Bronchial epithelial cell (primary cell): ENCODE measurements around the gene PAPPA2. TPM values are rescaled to one million over a fixed set of nuclear protein-coding genes. Genes with fewer than 3 reads are reported as not detected.

Source experiments
- DNase-seq: peaks from one replicate; pipeline ENCODE4 v3.0.0-alpha.2; 2010; ENCODE audit warnings: low read depth
- FAIRE-seq: peaks from 2 replicates; lab custom pipeline; 2011; peaks lifted over from hg19 to GRCh38; lab: Jason Lieb, UNC
- H3K27me3 ChIP-seq: 2 replicates; pipeline ENCODE4 v1.5.1; 2011; ENCODE audit warnings: low read length; ENCODE audit not compliant: control insufficient read depth, insufficient read depth
- H3K36me3 ChIP-seq: 2 replicates; pipeline ENCODE4 v1.5.1; 2011; ENCODE audit warnings: low read length; ENCODE audit not compliant: control insufficient read depth, insufficient read depth
- H3K4me3 ChIP-seq: 2 replicates; pipeline ENCODE4 v1.5.1; 2011; ENCODE audit warnings: mild to moderate bottlenecking, low read depth, low read length, control low read depth
- total RNA-seq: library from RNA; depleted of rRNA; stranded (reverse); fragments of >200 nt; gene quantifications from 2 replicates; pipeline ENCODE4 v1.2.1, GENCODE V29; 2014
- TF ChIP-seq, protein P1 (sequence below): IDR thresholded peaks from 2 replicates; pipeline ENCODE4 v1.5.1; 2011; ENCODE audit warnings: mild to moderate bottlenecking, moderate library complexity, low read length, control low read depth, inconsistent platforms; ENCODE audit not compliant: insufficient read depth, severe bottlenecking

Gene PAPPA2
- total RNA-seq, 1 donor from 2014 or later = 8.7 TPM

DNA sequence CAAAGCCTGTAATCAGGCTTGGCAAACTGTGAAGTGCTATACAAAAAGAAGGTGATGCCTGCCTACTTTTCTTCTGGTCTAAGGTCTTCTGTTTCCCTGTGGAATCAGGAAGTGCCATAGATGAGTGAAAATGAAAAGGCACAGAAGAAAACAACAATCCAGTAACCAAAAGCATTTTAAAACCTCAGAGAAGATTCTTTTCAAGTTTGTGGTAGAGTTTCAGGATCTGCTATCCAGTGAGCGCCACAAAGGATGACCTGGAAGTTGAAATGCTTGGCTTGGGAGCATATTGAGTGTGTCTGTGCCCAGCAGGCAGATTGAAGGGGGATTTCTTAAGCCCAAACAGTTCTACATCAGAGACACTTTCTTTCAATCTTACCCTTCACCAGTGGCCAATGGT is 272.2 kb downstream of the PAPPA2 start:
- DNase-seq = no peak
- TF ChIP-seq, protein P1, sequence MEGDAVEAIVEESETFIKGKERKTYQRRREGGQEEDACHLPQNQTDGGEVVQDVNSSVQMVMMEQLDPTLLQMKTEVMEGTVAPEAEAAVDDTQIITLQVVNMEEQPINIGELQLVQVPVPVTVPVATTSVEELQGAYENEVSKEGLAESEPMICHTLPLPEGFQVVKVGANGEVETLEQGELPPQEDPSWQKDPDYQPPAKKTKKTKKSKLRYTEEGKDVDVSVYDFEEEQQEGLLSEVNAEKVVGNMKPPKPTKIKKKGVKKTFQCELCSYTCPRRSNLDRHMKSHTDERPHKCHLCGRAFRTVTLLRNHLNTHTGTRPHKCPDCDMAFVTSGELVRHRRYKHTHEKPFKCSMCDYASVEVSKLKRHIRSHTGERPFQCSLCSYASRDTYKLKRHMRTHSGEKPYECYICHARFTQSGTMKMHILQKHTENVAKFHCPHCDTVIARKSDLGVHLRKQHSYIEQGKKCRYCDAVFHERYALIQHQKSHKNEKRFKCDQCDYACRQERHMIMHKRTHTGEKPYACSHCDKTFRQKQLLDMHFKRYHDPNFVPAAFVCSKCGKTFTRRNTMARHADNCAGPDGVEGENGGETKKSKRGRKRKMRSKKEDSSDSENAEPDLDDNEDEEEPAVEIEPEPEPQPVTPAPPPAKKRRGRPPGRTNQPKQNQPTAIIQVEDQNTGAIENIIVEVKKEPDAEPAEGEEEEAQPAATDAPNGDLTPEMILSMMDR = no peak
- FAIRE-seq = no peak
- Histone ChIP-seq H3K27me3 (no peaks in the 10 kb centered on the region), H3K36me3 (no peaks in the 10 kb centered on the region), H3K4me3 (no peak overlapping the region)

DNA sequence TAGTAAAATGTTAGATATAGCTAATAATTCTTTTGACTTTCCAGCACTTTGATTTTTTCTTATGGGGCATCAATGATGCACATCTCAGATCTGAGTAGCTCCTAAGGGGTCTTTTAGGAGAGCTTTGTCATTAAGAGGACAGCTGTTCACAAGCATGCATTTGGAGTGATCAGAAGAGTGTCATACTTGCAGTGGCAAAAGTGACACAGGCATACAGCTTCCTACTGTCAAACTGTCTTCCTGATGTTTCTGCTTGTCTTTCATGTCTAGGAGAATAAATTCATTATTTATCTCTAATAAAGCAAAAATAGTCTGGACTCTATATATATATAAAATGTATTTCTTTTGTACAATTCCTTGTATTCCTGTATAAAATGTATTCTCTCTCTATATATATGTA is 273.0 kb downstream of the PAPPA2 start:
- Histone ChIP-seq H3K27me3 (no peaks in the 10 kb centered on the region), H3K4me3 (no peak overlapping the region), H3K36me3 (no peaks in the 10 kb centered on the region)
- TF ChIP-seq, protein P1 = no peak
- no peak for FAIRE-seq
- DNase-seq = no peak

DNA sequence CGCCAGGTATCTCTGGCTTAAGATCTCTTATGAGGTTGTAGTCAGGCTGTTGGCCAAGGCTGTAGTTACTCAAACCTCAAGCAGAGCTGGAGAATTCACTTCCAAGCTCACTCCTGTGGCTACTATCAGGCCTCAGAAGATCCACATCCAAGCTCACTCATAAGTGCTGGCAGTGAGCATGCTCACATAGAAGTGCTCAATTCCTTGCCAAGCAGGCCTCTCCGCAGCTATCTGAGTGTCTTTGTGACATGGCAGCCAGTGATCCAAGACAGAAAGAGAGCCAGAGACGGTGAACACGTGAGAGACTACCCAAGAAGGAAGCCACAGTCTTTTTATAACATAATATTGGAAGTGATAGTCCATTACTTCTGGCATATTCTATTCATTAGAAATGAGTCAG is 278.2 kb downstream of the PAPPA2 start:
- DNase-seq = no peak
- Histone ChIP-seq H3K27me3 (no peaks in the 10 kb centered on the region), H3K36me3 (no peaks in the 10 kb centered on the region), H3K4me3 (no peak overlapping the region)
- TF ChIP-seq, protein P1 = no peak
- FAIRE-seq = no peak

DNA sequence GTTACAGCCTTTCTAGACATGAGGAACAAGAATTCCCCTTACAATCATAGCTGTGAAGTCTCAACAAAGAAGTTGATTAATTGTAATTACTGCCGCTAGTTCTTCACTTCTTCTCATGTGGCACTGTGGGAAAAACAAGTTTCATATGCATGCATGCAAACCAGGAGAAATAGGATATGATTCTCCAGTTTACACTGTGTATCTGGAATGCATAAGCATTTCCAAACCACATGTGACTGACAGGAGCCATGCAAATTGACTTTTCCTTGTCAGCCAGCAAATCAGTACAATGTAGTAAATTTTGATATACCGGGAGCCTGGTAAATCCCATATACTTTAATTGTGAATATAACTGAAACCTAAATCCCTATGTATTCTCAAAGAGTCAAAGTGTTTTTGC is 279.3 kb downstream of the PAPPA2 start:
- Histone ChIP-seq H3K27me3 (no peaks in the 10 kb centered on the region), H3K36me3 (no peaks in the 10 kb centered on the region), H3K4me3 (no peak overlapping the region)
- DNase-seq (no peak), FAIRE-seq (no peak)
- TF ChIP-seq, protein P1 = no peak

DNA sequence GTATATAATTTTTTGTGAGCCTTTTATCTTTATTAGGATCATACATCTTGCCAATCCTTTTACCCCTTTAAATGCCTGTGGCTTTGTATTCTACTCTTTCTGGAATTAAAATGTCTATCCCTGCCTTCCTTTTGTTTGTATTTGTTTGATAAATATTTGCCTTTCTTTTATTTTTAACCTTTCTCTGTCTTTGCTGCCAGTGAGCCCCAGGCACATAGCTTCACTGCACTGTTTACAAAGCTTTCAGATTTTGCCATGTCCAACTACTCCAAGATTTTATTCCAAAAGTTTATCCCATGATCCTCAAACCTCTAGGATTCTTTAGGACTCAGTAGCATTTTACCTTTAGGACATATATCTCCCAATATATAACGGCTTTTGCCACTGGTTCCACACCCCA is 281.2 kb downstream of the PAPPA2 start:
- no peaks in the 10 kb centered on the region for H3K27me3 ChIP-seq
- DNase-seq = no peak
- no peak overlapping the region for H3K4me3 ChIP-seq
- TF ChIP-seq, protein P1 = no peak
- no peak for FAIRE-seq
- H3K36me3 ChIP-seq = no peaks in the 10 kb centered on the region

DNA sequence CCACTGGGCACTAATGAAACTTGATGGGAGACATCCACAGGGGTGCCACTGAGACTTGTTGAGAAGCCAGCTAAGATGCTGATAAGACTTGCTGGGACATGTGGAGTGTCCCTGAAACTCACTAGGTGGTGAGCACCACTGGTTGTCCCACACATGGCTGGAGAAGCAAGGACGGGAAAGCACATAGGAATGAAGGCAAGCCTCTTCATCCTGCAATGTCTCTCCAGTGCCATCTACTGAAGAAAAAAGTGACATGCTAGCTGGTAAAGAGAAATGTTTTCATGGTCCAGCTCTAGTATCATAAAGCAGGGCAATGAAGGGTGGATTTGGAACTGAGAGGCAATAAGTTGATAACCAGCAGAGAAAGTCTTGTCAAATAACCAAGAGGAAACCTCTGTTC is 283.0 kb downstream of the PAPPA2 start:
- TF ChIP-seq, protein P1 = no peak
- Histone ChIP-seq H3K36me3 (no peaks in the 10 kb centered on the region), H3K4me3 (no peak overlapping the region), H3K27me3 (no peaks in the 10 kb centered on the region)
- no peak for DNase-seq
- FAIRE-seq = peak; percentile 23
